Ecto neural progenitor cell (in vitro differentiated cells): ENCODE measurements around the gene CLDN17.

ENCODE experiments used
- DNase-seq: peaks from one replicate; pipeline ENCODE4 v3.0.0-alpha.2; 2018; ENCODE audit warnings: low spot score

Gene CLDN17

DNA sequence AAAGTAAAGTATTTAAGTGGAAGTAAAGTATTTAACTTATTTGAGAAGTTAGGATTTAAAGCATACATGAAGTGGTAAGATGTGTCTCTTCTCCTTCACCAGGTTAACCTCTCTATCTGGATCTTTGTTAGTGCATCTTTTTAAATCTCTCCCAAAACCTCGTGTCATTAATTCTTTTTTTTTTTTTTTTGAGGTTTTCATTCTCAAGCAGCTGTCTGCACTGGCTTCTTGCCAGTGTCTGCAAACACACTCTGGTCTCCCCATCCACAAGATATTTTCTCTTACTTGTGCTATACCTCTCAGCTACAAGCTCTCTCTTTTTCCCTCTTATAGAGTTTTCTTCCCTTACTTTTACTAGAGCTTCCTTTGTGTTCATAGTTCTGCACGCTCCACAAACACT is 49.0 kb downstream of the CLDN17 start:
- no peak for DNase-seq

DNA sequence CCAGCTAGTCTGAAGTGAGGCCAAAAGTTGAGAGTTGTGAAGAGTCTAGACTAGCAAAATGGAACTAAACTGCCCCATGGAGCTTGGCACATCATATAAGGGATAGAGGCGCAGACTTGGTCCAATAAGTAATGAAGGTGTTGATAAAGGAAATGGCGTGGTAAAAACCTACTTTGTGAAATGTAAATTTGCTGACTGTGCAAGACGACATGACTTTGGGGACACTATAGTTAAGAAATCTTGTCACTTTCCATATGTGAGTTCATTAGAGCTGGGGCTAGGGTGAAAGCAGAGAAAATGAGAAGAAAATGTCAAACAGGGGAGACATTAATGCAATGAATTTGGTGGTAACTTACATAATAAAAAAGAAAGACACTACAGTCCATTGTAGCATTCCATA is 50.1 kb downstream of the CLDN17 start:
- DNase-seq: no peak
